GM10266 (cell line): ENCODE results near the gene CELA2A.
"Not testable (repeated sequence)": the region's sequence is repeated elsewhere in the genome, so short reads cannot be mapped to it uniquely, and the experiment has no call there.

Experiments used
- DNase-seq: peaks from one replicate; pipeline ENCODE4 v3.0.0; 2012; ENCODE audit errors: extremely low spot score
- CTCF ChIP-seq: IDR thresholded peaks from 2 replicates; pipeline ENCODE4 v1.5.1; 2012; ENCODE audit warnings: mild to moderate bottlenecking, low read depth; ENCODE audit not compliant: control insufficient read depth, insufficient read depth; ENCODE audit errors: missing control alignments

Gene CELA2A

DNA sequence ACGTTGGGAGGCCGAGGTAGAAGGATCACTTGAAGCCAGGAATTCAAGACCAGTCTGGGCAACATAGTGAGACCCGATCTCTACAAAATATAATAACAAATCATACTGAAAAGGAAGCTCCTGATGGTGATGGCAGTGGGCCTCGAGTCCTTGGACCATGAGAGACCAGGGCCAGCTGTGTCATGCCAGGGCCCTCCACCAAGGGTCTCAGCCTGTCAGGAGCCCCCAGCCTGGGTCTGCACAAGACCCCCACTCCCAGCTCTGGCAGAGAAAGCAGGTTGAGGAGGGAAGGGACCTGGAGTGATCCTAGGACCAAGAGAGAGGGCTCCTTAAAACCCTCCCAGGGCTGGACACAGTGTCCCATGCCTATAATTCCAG is 25.0 kb upstream of the CELA2A start:
- no peak for DNase-seq
- TF ChIP-seq CTCF: no peak

GRCh38 chr1:15432324-15432723 is 24.2 kb upstream of the CELA2A start:
- DNase-seq: no peak
- TF ChIP-seq CTCF: no peak

DNA sequence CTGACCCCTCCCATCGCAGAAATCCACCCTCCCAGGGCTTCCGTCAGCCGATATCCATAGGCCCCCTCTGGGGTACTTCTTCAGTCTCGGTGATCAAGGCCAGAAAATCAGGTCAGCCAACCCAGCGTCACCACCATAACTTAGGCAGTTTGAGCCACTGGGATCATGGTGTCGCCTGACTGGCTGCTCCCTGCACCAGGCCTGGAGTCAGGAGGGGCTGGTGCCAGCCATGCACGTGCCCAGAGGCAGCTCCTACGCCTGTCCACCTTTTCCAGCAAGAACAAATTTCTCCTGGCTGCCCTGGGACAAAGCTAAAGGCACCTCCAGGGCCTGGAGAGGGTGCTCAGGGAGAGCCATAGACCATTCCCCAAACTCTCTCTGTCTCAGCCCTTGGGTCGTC is 23.1 kb upstream of the CELA2A start:
- DNase-seq: no peak
- no peak for TF ChIP-seq CTCF

DNA sequence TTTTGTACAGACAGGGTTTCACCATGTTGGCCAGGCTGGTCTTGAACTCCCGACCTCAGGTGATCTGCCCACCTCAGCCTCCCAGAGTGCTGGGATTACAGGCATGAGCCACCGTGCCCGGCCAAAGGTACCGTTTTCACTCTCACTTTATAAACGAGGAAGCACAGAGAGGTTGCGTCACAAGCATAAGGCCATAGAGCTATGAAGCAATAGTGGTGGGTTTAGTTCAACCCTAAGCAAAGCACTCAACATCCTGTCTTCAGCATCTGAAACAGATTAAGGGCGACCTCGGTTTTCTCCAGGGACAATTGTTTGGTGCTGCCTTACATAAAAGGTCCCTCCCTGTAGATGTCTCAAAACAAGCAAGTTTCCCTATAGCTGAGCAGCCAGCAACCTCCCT is 21.8 kb upstream of the CELA2A start:
- not testable (repeated sequence) for DNase-seq

GRCh38 chr1:15435239-15436077 is 21.1 kb upstream of the CELA2A start:
- TF ChIP-seq CTCF: no peak
- DNase-seq: no peak

GRCh38 chr1:15436881-15437442 is 19.6 kb upstream of the CELA2A start:
- DNase-seq: no peak

DNA sequence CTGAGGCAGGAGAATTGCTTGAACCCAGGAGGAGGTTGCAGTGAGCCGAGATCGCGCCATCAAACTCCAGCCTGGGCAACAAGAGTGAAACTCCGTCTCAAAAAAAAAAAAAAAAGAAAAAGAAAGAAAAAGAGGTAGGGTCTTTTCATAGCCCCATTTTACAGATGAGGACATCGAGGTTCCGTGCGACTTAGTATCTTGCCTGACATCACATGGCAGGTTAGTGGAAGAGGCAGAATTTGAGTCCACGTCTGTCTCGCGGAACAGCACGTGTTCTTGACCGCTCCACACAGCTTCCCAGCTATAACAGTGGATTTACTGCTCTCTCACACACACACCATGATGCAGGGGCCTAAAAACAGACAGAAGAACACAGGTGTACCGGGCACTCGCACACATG is 17.2 kb upstream of the CELA2A start:
- DNase-seq: no peak
- no peak for TF ChIP-seq CTCF

More at GRCh38 chr1:15436881-15437442, 19.6 kb upstream of the CELA2A start:
- no peak for TF ChIP-seq CTCF
